ENCODE data around the gene IDH1. TPM values are rescaled to one million over a fixed set of nuclear protein-coding genes. Genes with fewer than 3 reads are reported as not detected.
"Not testable (repeated sequence)": the region's sequence is repeated elsewhere in the genome, so short reads cannot be mapped to it uniquely, and the experiment has no call there.

The IDH1 gene
- total and polyA plus RNA-seq, 2 experiments from 2014 or later, result 53.5 to 53.6 TPM

GRCh38 chr2:208266936-208267335 lies 12.1 kb upstream of the IDH1 start:
- WGBS, 2 experiments (ENCODE audit: low coverage in 1 of 2, low lambda C conversion rate in 2 of 2, missing lambda C conversion rate in 2 of 2), result 1 to 4% methylated on average over 3 of the region's 3 CpGs
- H3K9me3 ChIP-seq (ENCODE audit: low read depth), result no peaks in the 10 kb centered on the region
- peak overlapping the region; percentile 82 for H3K27ac ChIP-seq
- peaks cover 19% of the 10 kb centered on the region for H3F3A ChIP-seq (ENCODE audit: insufficient read depth)
- H3K4me1 ChIP-seq (ENCODE audit: insufficient read depth), result peaks cover 26% of the 10 kb centered on the region
- H4K20me1 ChIP-seq (ENCODE audit: insufficient read depth), result no peaks in the 10 kb centered on the region
- TF ChIP-seq EZH2 (IDR thresholded peaks at IDR 0.05; ENCODE audit: insufficient read depth, poor library complexity, severe bottlenecking), result no peak
- TF ChIP-seq EZH2phosphoT487 (IDR thresholded peaks at IDR 0.05; ENCODE audit: insufficient read depth, low read depth), result no peak
- H2AFZ ChIP-seq, result peak overlapping the region; percentile 95
- H3K9me2 ChIP-seq (ENCODE audit: insufficient read depth), result no peaks in the 10 kb centered on the region
- H3K79me2 ChIP-seq (ENCODE audit: insufficient read depth), result peaks cover 56% of the 10 kb centered on the region
- H3K27me3 ChIP-seq (replicated peaks; ENCODE audit: insufficient read depth), result no peaks in the 10 kb centered on the region
- DNase-seq, result peak; percentile 47
- H3K4me2 ChIP-seq (ENCODE audit: unreplicated experiment), result peak overlapping the region; percentile 79
- H3K9ac ChIP-seq, result peak overlapping the region; percentile 90
- peak overlapping the region; percentile 92 for H3K4me3 ChIP-seq
- in situ Hi-C loops (cut with MboI), result no loop called here
- H3K36me3 ChIP-seq (ENCODE audit: low read depth), result peaks cover 4% of the 10 kb centered on the region

GRCh38 chr2:208266553-208266893 lies 11.7 kb upstream of the IDH1 start:
- no peak for TF ChIP-seq EZH2 (IDR thresholded peaks at IDR 0.05; ENCODE audit: insufficient read depth, poor library complexity, severe bottlenecking)
- TF ChIP-seq EZH2phosphoT487 (IDR thresholded peaks at IDR 0.05; ENCODE audit: insufficient read depth, low read depth), result no peak
- Histone ChIP-seq H3K9me3 (ENCODE audit: low read depth) (no peaks in the 10 kb centered on the region), H3K9ac (peak overlapping the region; percentile 90), H3K27me3 (replicated peaks; ENCODE audit: insufficient read depth) (no peaks in the 10 kb centered on the region), H3K4me1 (ENCODE audit: insufficient read depth) (peaks cover 26% of the 10 kb centered on the region), H2AFZ (peak overlapping the region; percentile 95), H3K36me3 (ENCODE audit: low read depth) (peaks cover 1% of the 10 kb centered on the region), H3K4me2 (ENCODE audit: unreplicated experiment) (peak overlapping the region; percentile 79), H3K27ac (peak overlapping the region; percentile 82), H3K79me2 (ENCODE audit: insufficient read depth) (peaks cover 54% of the 10 kb centered on the region), H3K9me2 (ENCODE audit: insufficient read depth) (no peaks in the 10 kb centered on the region), H4K20me1 (ENCODE audit: insufficient read depth) (no peaks in the 10 kb centered on the region), H3K4me3 (peak overlapping the region; percentile 92), H3F3A (ENCODE audit: insufficient read depth) (peaks cover 19% of the 10 kb centered on the region)
- in situ Hi-C loops (cut with MboI), result no loop called here
- DNase-seq, result peak; percentile 58
- 0 to 2% methylated on average over 11 of the region's 11 CpGs for WGBS, 2 experiments (ENCODE audit: low coverage in 1 of 2, low lambda C conversion rate in 2 of 2, missing lambda C conversion rate in 2 of 2)

DNA sequence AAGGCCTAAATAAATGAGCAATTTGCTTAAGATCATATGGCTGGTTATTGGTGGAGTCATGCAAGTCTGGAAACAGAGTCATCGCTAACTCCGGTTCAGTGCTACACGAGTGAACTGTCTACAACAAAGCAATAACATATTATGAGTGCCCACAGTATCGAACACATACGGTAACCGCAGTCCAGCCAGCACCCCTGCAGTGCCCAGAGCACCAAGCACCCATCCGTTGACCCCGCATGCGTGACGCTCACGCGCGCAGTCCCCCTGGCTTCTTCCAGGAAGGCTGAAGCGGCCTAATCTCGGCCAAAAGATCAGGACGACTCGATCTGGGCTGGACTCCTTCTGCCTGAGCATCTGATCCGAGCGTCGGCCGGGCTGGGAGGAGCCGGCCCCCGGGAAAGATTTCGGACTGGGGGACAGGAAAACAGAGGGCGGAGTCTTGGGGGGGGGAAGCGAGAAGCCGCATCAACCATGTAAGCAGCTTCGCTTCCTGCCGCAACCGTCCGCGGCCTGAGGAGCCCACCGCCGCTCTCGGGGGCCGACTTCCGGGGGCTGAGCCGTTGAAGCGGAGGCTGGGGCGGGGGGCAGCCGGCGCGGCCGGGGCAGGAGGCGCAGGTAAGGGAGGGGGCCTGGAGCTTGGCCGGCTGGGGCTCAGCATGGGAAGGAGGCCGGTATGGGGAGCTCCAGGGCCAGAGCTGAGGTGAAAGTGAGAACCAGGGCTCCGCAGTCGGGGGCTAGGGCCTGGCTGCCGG lies 11.1 kb upstream of the IDH1 start, which contains the start of gene PIKFYVE:
PIKFYVE (plus strand) TSS at position 455 of the 752 bp plus-strand sequence. CDS start 5,265 bp downstream, outside the sequence.
- Histone ChIP-seq H3K4me1 (ENCODE audit: insufficient read depth) (peaks cover 26% of the 10 kb centered on the region), H3K27me3 (replicated peaks; ENCODE audit: insufficient read depth) (no peaks in the 10 kb centered on the region), H2AFZ (peak within 1 kb of the TSS; percentile 95), H3K27ac (peak within 1 kb of the TSS; percentile 82), H3K9ac (peak within 1 kb of the TSS; percentile 90), H3K9me3 (ENCODE audit: low read depth) (no peaks in the 10 kb centered on the region), H3K4me3 (peak within 1 kb of the TSS; percentile 92), H3K9me2 (ENCODE audit: insufficient read depth) (no peaks in the 10 kb centered on the region), H3K4me2 (ENCODE audit: unreplicated experiment) (peak within 1 kb of the TSS; percentile 87), H4K20me1 (ENCODE audit: insufficient read depth) (no peaks in the 10 kb centered on the region), H3F3A (ENCODE audit: insufficient read depth) (peaks cover 19% of the 10 kb centered on the region), H3K79me2 (ENCODE audit: insufficient read depth) (peaks cover 48% of the 10 kb centered on the region), H3K36me3 (ENCODE audit: low read depth) (no peaks in the 10 kb centered on the region)
- TF ChIP-seq EZH2 (IDR thresholded peaks at IDR 0.05; ENCODE audit: insufficient read depth, poor library complexity, severe bottlenecking) (no peak), EZH2phosphoT487 (IDR thresholded peaks at IDR 0.05; ENCODE audit: insufficient read depth, low read depth) (no peak)
- DNase-seq, result peak; percentile 98
- WGBS, 2 experiments (ENCODE audit: low coverage in 1 of 2, low lambda C conversion rate in 2 of 2, missing lambda C conversion rate in 2 of 2), result 1% methylated on average over 27 to 50 of the region's 50 CpGs
- in situ Hi-C loops (cut with MboI), result no loop called here

DNA sequence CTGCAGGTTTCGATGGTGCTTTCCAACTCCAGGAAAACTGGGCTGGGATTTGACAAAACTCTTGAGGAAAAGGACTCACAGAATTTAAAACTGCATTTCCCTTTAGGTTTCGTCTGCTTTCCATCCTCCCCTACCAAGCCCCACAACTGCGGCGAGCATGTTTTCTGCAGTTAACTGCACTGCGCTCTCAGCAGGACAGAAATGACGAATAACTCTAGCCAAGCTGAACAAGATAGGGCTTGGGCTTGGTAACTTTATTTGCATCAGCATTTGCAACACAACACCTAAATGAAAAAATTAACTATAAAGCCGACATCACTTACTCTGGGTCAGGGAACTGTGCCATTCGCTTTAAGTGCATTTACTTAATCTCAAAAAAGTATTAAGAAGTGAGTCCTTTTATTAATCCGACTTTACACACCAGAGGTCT lies 10.5 kb upstream of the IDH1 start:
- Histone ChIP-seq H3K9ac (peak overlapping the region; percentile 90), H3K27me3 (replicated peaks; ENCODE audit: insufficient read depth) (no peaks in the 10 kb centered on the region), H3K4me2 (ENCODE audit: unreplicated experiment) (peak overlapping the region; percentile 87), H3F3A (ENCODE audit: insufficient read depth) (peaks cover 19% of the 10 kb centered on the region), H3K36me3 (ENCODE audit: low read depth) (no peaks in the 10 kb centered on the region), H3K27ac (peak overlapping the region; percentile 82), H2AFZ (peak overlapping the region; percentile 95), H3K9me2 (ENCODE audit: insufficient read depth) (no peaks in the 10 kb centered on the region), H3K79me2 (ENCODE audit: insufficient read depth) (peaks cover 43% of the 10 kb centered on the region), H3K4me3 (peak overlapping the region; percentile 92), H3K4me1 (ENCODE audit: insufficient read depth) (peaks cover 26% of the 10 kb centered on the region), H3K9me3 (ENCODE audit: low read depth) (no peaks in the 10 kb centered on the region), H4K20me1 (ENCODE audit: insufficient read depth) (no peaks in the 10 kb centered on the region)
- 3 to 5% methylated on average over 9 of the region's 9 CpGs for WGBS, 2 experiments (ENCODE audit: low coverage in 1 of 2, low lambda C conversion rate in 2 of 2, missing lambda C conversion rate in 2 of 2)
- in situ Hi-C loops (cut with MboI), result no loop called here
- TF ChIP-seq EZH2phosphoT487 (IDR thresholded peaks at IDR 0.05; ENCODE audit: insufficient read depth, low read depth) (no peak), EZH2 (IDR thresholded peaks at IDR 0.05; ENCODE audit: insufficient read depth, poor library complexity, severe bottlenecking) (no peak)
- peak; percentile 72 for DNase-seq

- H3K27ac ChIP-seq, result not testable (repeated sequence)
These were observed 2.3 kb upstream of the IDH1 start for GRCh38 chr2:208256849-208257813.

More at GRCh38 chr2:208256849-208257813, 2.3 kb upstream of the IDH1 start:
- H3K36me3 ChIP-seq (ENCODE audit: low read depth); in situ Hi-C loops (cut with MboI); H3K4me3 ChIP-seq; H2AFZ ChIP-seq; H3K79me2 ChIP-seq (ENCODE audit: insufficient read depth); H3K9me2 ChIP-seq (ENCODE audit: insufficient read depth); H3K9ac ChIP-seq; H4K20me1 ChIP-seq (ENCODE audit: insufficient read depth); H3K4me1 ChIP-seq (ENCODE audit: insufficient read depth); H3K4me2 ChIP-seq (ENCODE audit: unreplicated experiment); DNase-seq; H3K27me3 ChIP-seq (replicated peaks; ENCODE audit: insufficient read depth); H3K9me3 ChIP-seq (ENCODE audit: low read depth): not testable (repeated sequence)
- WGBS, 2 experiments (ENCODE audit: low coverage in 1 of 2, low lambda C conversion rate in 2 of 2, missing lambda C conversion rate in 2 of 2), result 70 to 71% methylated on average over 12 of the region's 12 CpGs
- H3F3A ChIP-seq (ENCODE audit: insufficient read depth), result peaks cover 16% of the 10 kb centered on the region
